Smooth muscle cell (in vitro differentiated cells): Measurements from ENCODE around the gene HIPK4. TPM values are rescaled to one million over a fixed set of nuclear protein-coding genes. Genes with fewer than 3 reads are reported as not detected.
"Not testable (repeated sequence)": the region's sequence is repeated elsewhere in the genome, so short reads cannot be mapped to it uniquely, and the experiment has no call there.

Source experiments
- DNase-seq: peaks from one replicate; lab custom pipeline; 2025; ENCODE audit not compliant: unreplicated experiment; lab: John Stamatoyannopoulos, UW
- H2AFZ ChIP-seq: fragments of 200-600 bp; sonication (generic); 2 replicates; pipeline ENCODE4 v1.6.0; 2016; ENCODE audit warnings: antibody characterized with exemption, low read depth, mild to moderate bottlenecking
- H3F3A ChIP-seq: fragments of 200-600 bp; sonication (generic); 2 replicates; pipeline ENCODE4 v1.6.0; 2017; ENCODE audit warnings: antibody characterized with exemption, low read depth
- H3K27ac ChIP-seq: fragments of 200-600 bp; sonication (generic); 2 replicates; pipeline ENCODE4 v1.5.1; 2016; ENCODE audit warnings: low read depth, mild to moderate bottlenecking
- H3K27me3 ChIP-seq: fragments of 200-600 bp; sonication (generic); 2 replicates; pipeline ENCODE4 v1.6.1; 2016; ENCODE audit warnings: low read depth, mild to moderate bottlenecking
- H3K36me3 ChIP-seq: fragments of 200-600 bp; sonication (generic); 2 replicates; pipeline ENCODE4 v1.5.1; 2016; ENCODE audit warnings: low read depth
- H3K4me1 ChIP-seq: fragments of 200-600 bp; sonication (generic); 2 replicates; pipeline ENCODE4 v1.5.1; 2016; ENCODE audit warnings: low read depth
- H3K4me2 ChIP-seq: fragments of 200-600 bp; sonication (generic); 2 replicates; pipeline ENCODE4 v1.6.0; 2016; ENCODE audit warnings: mild to moderate bottlenecking
- H3K4me3 ChIP-seq: fragments of 200-600 bp; sonication (generic); 2 replicates; pipeline ENCODE4 v1.5.1; 2016; ENCODE audit warnings: mild to moderate bottlenecking
- H3K79me2 ChIP-seq: fragments of 200-600 bp; sonication (generic); 2 replicates; pipeline ENCODE4 v1.6.0; 2016; ENCODE audit warnings: low read depth, mild to moderate bottlenecking
- H3K9ac ChIP-seq: fragments of 200-600 bp; sonication (generic); 2 replicates; pipeline ENCODE4 v1.6.0; 2016; ENCODE audit warnings: low read depth
- H3K9me3 ChIP-seq: fragments of 200-600 bp; sonication (generic); replicated peaks from 2 replicates; pipeline ENCODE4 v1.5.1; 2016; ENCODE audit warnings: low read depth
- H4K20me1 ChIP-seq: fragments of 200-600 bp; sonication (generic); 2 replicates; pipeline ENCODE4 v1.6.0; 2016; ENCODE audit warnings: low read depth
- CTCF ChIP-seq: fragments of 200-600 bp; sonication (generic); IDR thresholded peaks from 2 replicates; pipeline ENCODE4 v1.5.1; 2017; ENCODE audit warnings: borderline replicate concordance, mild to moderate bottlenecking, antibody characterized with exemption; ENCODE audit not compliant: insufficient read depth, poor library complexity, severe bottlenecking
- WGBS: methylation state at CpG from one replicate; pipeline ENCODE4 v1.1.7; 2016; ENCODE audit warnings: low lambda C conversion rate; 5-methylcytosine and 5-hydroxymethylcytosine counted together
- polyA plus RNA-seq: library from polyadenylated mRNA; unstranded; fragments of >200 nt; fragmentation: Nextera tagmentation; extraction: Ambion mirVana; gene quantifications from 2 replicates; pipeline ENCODE4 v1.2.1, GENCODE V29; 2016
- total RNA-seq: library from RNA; depleted of rRNA; stranded (reverse); fragments of >200 nt; gene quantifications from 2 replicates; pipeline ENCODE4 v1.2.3, GENCODE V29; 2014

HIPK4 gene
- total and polyA plus RNA-seq, 2 experiments from 2014 or later = 0.32 TPM; not detected in 1

GRCh38 chr19:40411958-40412499 is 22.0 kb upstream of the HIPK4 start:
- no peaks in the 10 kb centered on the region for H3K27me3 ChIP-seq
- WGBS = 73% methylated on average over 8 of the region's 8 CpGs
- no peaks in the 10 kb centered on the region for H4K20me1 ChIP-seq
- no peak overlapping the region for H3K9ac ChIP-seq
- no peak overlapping the region for H3K4me3 ChIP-seq
- no peaks in the 10 kb centered on the region for H3K36me3 ChIP-seq
- no peak overlapping the region for H2AFZ ChIP-seq
- H3F3A ChIP-seq = peaks cover 9% of the 10 kb centered on the region
- no peak for DNase-seq
- no peaks in the 10 kb centered on the region for H3K9me3 ChIP-seq
- H3K4me1 ChIP-seq = peaks cover 4% of the 10 kb centered on the region
- no peak overlapping the region for H3K27ac ChIP-seq
- no peak for TF ChIP-seq CTCF
- H3K4me2 ChIP-seq = no peak overlapping the region
- H3K79me2 ChIP-seq = no peaks in the 10 kb centered on the region

GRCh38 chr19:40411125-40411842 is 21.3 kb upstream of the HIPK4 start:
- Histone ChIP-seq H2AFZ (no peak overlapping the region), H3K9ac (no peak overlapping the region)
- TF ChIP-seq CTCF = no peak

GRCh38 chr19:40410030-40410389 is 20.0 kb upstream of the HIPK4 start:
- H3K79me2 ChIP-seq = no peaks in the 10 kb centered on the region
- no peak overlapping the region for H3K4me3 ChIP-seq
- no peaks in the 10 kb centered on the region for H3K36me3 ChIP-seq
- TF ChIP-seq CTCF = no peak
- no peak overlapping the region for H3K9ac ChIP-seq
- DNase-seq = no peak
- no peaks in the 10 kb centered on the region for H3K4me1 ChIP-seq
- no peaks in the 10 kb centered on the region for H3K9me3 ChIP-seq
- no peaks in the 10 kb centered on the region for H4K20me1 ChIP-seq
- no peaks in the 10 kb centered on the region for H3F3A ChIP-seq
- H3K27me3 ChIP-seq = no peaks in the 10 kb centered on the region
- H3K4me2 ChIP-seq = no peak overlapping the region
- 68% methylated on average over 4 of the region's 9 CpGs for WGBS
- no peak overlapping the region for H3K27ac ChIP-seq
- H2AFZ ChIP-seq = no peak overlapping the region

More at GRCh38 chr19:40411125-40411842, 21.3 kb upstream of the HIPK4 start:
- Histone ChIP-seq H3K36me3 (no peaks in the 10 kb centered on the region), H3K4me2 (no peak overlapping the region), H3K4me3 (no peak overlapping the region), H3F3A (peaks cover 8% of the 10 kb centered on the region), H3K27me3 (no peaks in the 10 kb centered on the region), H4K20me1 (no peaks in the 10 kb centered on the region), H3K9me3 (no peaks in the 10 kb centered on the region), H3K4me1 (no peaks in the 10 kb centered on the region), H3K79me2 (no peaks in the 10 kb centered on the region), H3K27ac (no peak overlapping the region)
- DNase-seq = no peak
- WGBS = 80% methylated on average over 16 of the region's 16 CpGs

DNA sequence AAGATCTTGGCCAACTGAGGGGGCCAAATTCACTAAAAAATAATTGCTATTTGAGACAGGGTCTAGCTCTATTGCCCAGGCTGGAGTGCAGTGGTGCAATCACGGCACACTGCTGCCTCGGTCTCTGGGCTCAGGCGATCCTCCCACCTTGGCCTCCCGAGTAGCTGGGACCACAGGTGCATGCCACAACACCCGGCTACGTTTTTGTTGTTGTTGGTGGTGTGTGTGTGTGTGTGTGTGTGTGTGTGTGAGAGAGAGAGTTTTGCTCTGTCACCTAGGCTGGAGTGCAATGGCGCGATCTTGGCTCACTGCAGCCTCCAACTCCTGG is 18.6 kb upstream of the HIPK4 start:
- DNase-seq, H3K9me3 ChIP-seq, H4K20me1 ChIP-seq, H3K9ac ChIP-seq, H3K36me3 ChIP-seq, H3F3A ChIP-seq, H3K79me2 ChIP-seq, H3K4me2 ChIP-seq, H3K4me3 ChIP-seq, H3K27ac ChIP-seq, H3K4me1 ChIP-seq, H3K27me3 ChIP-seq, H2AFZ ChIP-seq: not testable (repeated sequence)
- WGBS = 93% methylated on average over 8 of the region's 8 CpGs
